ENCODE results near the gene JAGN1. TPM values are rescaled to one million over a fixed set of nuclear protein-coding genes. Genes with fewer than 3 reads are reported as not detected.

The JAGN1 gene
- total and polyA plus RNA-seq, 2 of the 8 experiments (the other 6 are each of a cell fraction or from before 2014, with no cell fraction given): 26.9 to 51.6 TPM

GRCh38 chr3:9915254-9916141, 25.1 kb downstream of the JAGN1 start (continued):
- TF ChIP-seq SAP30 (IDR thresholded peaks at IDR 0.05; ENCODE audit: insufficient read depth, insufficient replicate concordance, low read length) (no peak), E2F6 (IDR thresholded peaks at IDR 0.05) (peak; percentile 99), MAFK (IDR thresholded peaks at IDR 0.05; ENCODE audit: low read depth, low read length) (no peak), POLR2AphosphoS5 (IDR thresholded peaks at IDR 0.05; ENCODE audit: low read depth, low read length) (peak; percentile 37; the same call in 1 of the 2 replicates), ZNF274 (IDR thresholded peaks at IDR 0.05; ENCODE audit: borderline replicate concordance, extremely low read depth, low read length) (no peak), SP1 (IDR thresholded peaks at IDR 0.05; ENCODE audit: low read depth, low read length) (no peak), TAF7 (optimal IDR thresholded peaks at IDR 0.05; ENCODE audit: borderline replicate concordance, low read depth, low read length) (peak; percentile 48), SP4 (IDR thresholded peaks at IDR 0.05; ENCODE audit: low read length) (no peak), CREB1 (IDR thresholded peaks at IDR 0.05) (no peak; the same call in 1 of the 2 replicates), EZH2 (IDR thresholded peaks at IDR 0.05; ENCODE audit: low read depth, low read length, severe bottlenecking) (peak; percentile 29), MAX (IDR thresholded peaks at IDR 0.05) (peak; percentile 99), SIN3A (conservative IDR thresholded peaks at IDR 0.05 in 1 of 2, IDR thresholded peaks at IDR 0.05 in 1 of 2; ENCODE audit: low read depth in 1 of 2, low read length in 2 of 2) (0 out of 4 replicates have a peak, but pooled peaks of 1 of the 2 experiments have one; percentile 40), NRF1 (IDR thresholded peaks at IDR 0.05; ENCODE audit: low read depth, low read length) (no peak), BRCA1 (IDR thresholded peaks at IDR 0.05; ENCODE audit: low read depth, low read length) (no peak), EP300 (IDR thresholded peaks at IDR 0.05; ENCODE audit: borderline replicate concordance in 1 of 2, low read depth in 2 of 2, low read length in 2 of 2) (0 out of 3 replicates have a peak, but pooled peaks of 1 of the 2 experiments have one; percentile 18), BACH1 (IDR thresholded peaks at IDR 0.05; ENCODE audit: low read length) (peak; percentile 51)
